SK-N-DZ (cell line): ENCODE results near the gene PRPF38A.

Source experiments
- DNase-seq: peaks from one replicate; pipeline ENCODE4 v3.0.0-alpha.2; 2015; ENCODE audit warnings: low spot score

PRPF38A gene

GRCh38 chr1:52399629-52400028 is 4.8 kb upstream of the PRPF38A start:
- no peak for DNase-seq

GRCh38 chr1:52400131-52400530 is 4.3 kb upstream of the PRPF38A start:
- no peak for DNase-seq

GRCh38 chr1:52402860-52403240 is 1.6 kb upstream of the PRPF38A start:
- DNase-seq = no peak

- DNase-seq = peak; percentile 11
Observed at GRCh38 chr1:52403566-52404115, 761 bp upstream of the PRPF38A start.

- no peak for DNase-seq
Observed at GRCh38 chr1:52404975-52405338, 555 bp downstream of the PRPF38A start.

- no peak for DNase-seq
Observed at GRCh38 chr1:52413410-52413989, 9.1 kb downstream of the PRPF38A start.

- DNase-seq = no peak
Observed at GRCh38 chr1:52414942-52415341, 10.5 kb downstream of the PRPF38A start.

GRCh38 chr1:52416811-52417210 is 12.4 kb downstream of the PRPF38A start:
- DNase-seq = no peak

GRCh38 chr1:52420713-52421112 is 16.3 kb downstream of the PRPF38A start:
- DNase-seq = no peak

GRCh38 chr1:52423055-52423454 is 18.7 kb downstream of the PRPF38A start:
- DNase-seq = no peak

- no peak for DNase-seq
Observed at GRCh38 chr1:52423771-52424170, 19.4 kb downstream of the PRPF38A start.

GRCh38 chr1:52424231-52424636 is 19.8 kb downstream of the PRPF38A start:
- no peak for DNase-seq

- DNase-seq = no peak
Observed at GRCh38 chr1:52424813-52425212, 20.4 kb downstream of the PRPF38A start.

- DNase-seq = no peak
Observed at GRCh38 chr1:52426371-52426770, 22.0 kb downstream of the PRPF38A start.

- DNase-seq = no peak
Observed at GRCh38 chr1:52427152-52427551, 22.8 kb downstream of the PRPF38A start.

- DNase-seq = no peak
Observed at GRCh38 chr1:52432807-52433206, 28.4 kb downstream of the PRPF38A start.

- no peak for DNase-seq
Observed at GRCh38 chr1:52435211-52435610, 30.8 kb downstream of the PRPF38A start.

GRCh38 chr1:52435650-52436049 is 31.2 kb downstream of the PRPF38A start:
- DNase-seq = no peak

GRCh38 chr1:52436817-52437216 is 32.4 kb downstream of the PRPF38A start:
- no peak for DNase-seq

- no peak for DNase-seq
Observed at GRCh38 chr1:52439976-52440375, 35.6 kb downstream of the PRPF38A start.

GRCh38 chr1:52444463-52444862 is 40.1 kb downstream of the PRPF38A start:
- DNase-seq = peak; percentile 38

GRCh38 chr1:52454127-52454526 is 49.7 kb downstream of the PRPF38A start:
- DNase-seq = no peak

- DNase-seq = no peak
Observed at GRCh38 chr1:52454779-52455178, 50.4 kb downstream of the PRPF38A start.

- no peak for DNase-seq
Observed at GRCh38 chr1:52455686-52456085, 51.3 kb downstream of the PRPF38A start.
